Measurements from ENCODE around the gene DDX46. TPM values are rescaled to one million over a fixed set of nuclear protein-coding genes. Genes with fewer than 3 reads are reported as not detected.

Gene DDX46
- total and polyA plus RNA-seq, 2 of the 8 experiments (the other 6 are each of a cell fraction or from before 2014, with no cell fraction given), result 22.6 to 110 TPM

- Histone ChIP-seq H3K4ac (replicated peaks; ENCODE audit: insufficient read length, low read depth, low read length) (no peak overlapping the region), H4K8ac (ENCODE audit: extremely low read depth, insufficient read depth, low read length) (no peak overlapping the region), H4K20me1 (replicated peaks in 1 of 2; ENCODE audit: control insufficient read depth in 1 of 2, insufficient read depth in 2 of 2, low read length in 2 of 2) (no peaks in the 10 kb centered on the region), H2BK12ac (ENCODE audit: low read depth, low read length) (no peak overlapping the region), H4K5ac (ENCODE audit: insufficient read length, low read depth, low read length) (no peak overlapping the region), H3K27ac (ENCODE audit: low read depth, low read length) (no peak overlapping the region), H3K4me1 (replicated peaks in 1 of 4; ENCODE audit: control insufficient read depth in 3 of 4, insufficient read depth in 4 of 4, low read length in 3 of 4) (no peaks in the 10 kb centered on the region), H3K79me2 (ENCODE audit: control insufficient read depth in 1 of 2, insufficient read depth in 2 of 2, low read length in 2 of 2) (no peaks in the 10 kb centered on the region), H3K9me3 (ENCODE audit: insufficient read depth in 2 of 2, low read depth in 1 of 2, low read length in 1 of 2) (no peaks in the 10 kb centered on the region), H3K56ac (replicated peaks; ENCODE audit: insufficient read length, low read depth, low read length) (no peak overlapping the region), H2AFZ (ENCODE audit: low read length) (no peak overlapping the region), H3K79me1 (ENCODE audit: low read depth, low read length) (no peaks in the 10 kb centered on the region; the same call in 1 of the 2 replicates), H3K27me3 (replicated peaks in 1 of 4; ENCODE audit: control insufficient read depth in 3 of 4, extremely low read depth in 1 of 4, insufficient read depth in 3 of 4, low read length in 3 of 4) (no peaks in the 10 kb centered on the region), H4K91ac (replicated peaks; ENCODE audit: insufficient read length, low read length) (no peak overlapping the region), H3K14ac (ENCODE audit: insufficient read length) (no peak overlapping the region), H3K9ac (replicated peaks in 1 of 4; ENCODE audit: extremely low read depth in 1 of 4, low read depth in 3 of 4, low read length in 3 of 4) (no peak overlapping the region), H2AK5ac (ENCODE audit: low read depth, low read length) (no peak overlapping the region), H3K23me2 (ENCODE audit: low read depth, low read length) (no peaks in the 10 kb centered on the region), H3K4me2 (ENCODE audit: insufficient read depth in 1 of 2, low read depth in 2 of 2, low read length in 2 of 2) (no peak overlapping the region), H2BK15ac (ENCODE audit: low read length) (no peak overlapping the region), H2BK120ac (replicated peaks; ENCODE audit: low read depth, low read length) (no peak overlapping the region), H3K36me3 (ENCODE audit: control insufficient read depth in 2 of 4, insufficient read depth in 4 of 4, low read length in 3 of 4) (peaks cover 10 to 71% (median 36%) of the 10 kb centered on the region in 4 experiments), H3K4me3 (ENCODE audit: extremely low read depth in 1 of 4, insufficient read depth in 2 of 4, low read depth in 3 of 4, low read length in 4 of 4) (no peak overlapping the region), H2BK5ac (ENCODE audit: low read depth, low read length) (no peak overlapping the region), H3K18ac (ENCODE audit: extremely low read depth, low read length) (no peak overlapping the region), H2BK20ac (ENCODE audit: low read length) (no peak overlapping the region), H3K23ac (ENCODE audit: insufficient read length) (no peak overlapping the region)
- no peak for FAIRE-seq
- no peak for DNase-seq (ENCODE audit: low read depth in 1 of 2, low spot score in 2 of 2)
- WGBS, 2 experiments (ENCODE audit: extremely low coverage in 1 of 2, insufficient coverage in 1 of 2, insufficient read length in 1 of 2, insufficient replicate concordance in 2 of 2, low coverage in 1 of 2, low lambda C conversion rate in 2 of 2, missing lambda C conversion rate in 1 of 2), result 90% methylated on average over 7 of the region's 7 CpGs; no CpG with 5 or more reads in 1 of the 2 experiments
- POLR2A ChIA-PET (ENCODE audit: partially characterized antibody), result interaction anchor here (0.7 to 0.8 kb wide), 2 partner anchors 64 to 72 kb away, joined by 3 read pairs; no protein-coding TSS in a partner anchor
- CTCF ChIA-PET (ENCODE audit: partially characterized antibody), result interaction anchor here (0.6 to 0.7 kb wide), 2 partner anchors 34 to 88 kb away, joined by 3 read pairs; no protein-coding TSS in a partner anchor
- TF ChIP-seq E2F6 (IDR thresholded peaks at IDR 0.05), result no peak
- no peak for TF ChIP-seq USF2 (IDR thresholded peaks at IDR 0.05; ENCODE audit: low read length)
These were observed 66.6 kb downstream of the DDX46 start for GRCh38 chr5:134825212-134825611.
